ENCODE data around the gene ATP13A4.

DNA sequence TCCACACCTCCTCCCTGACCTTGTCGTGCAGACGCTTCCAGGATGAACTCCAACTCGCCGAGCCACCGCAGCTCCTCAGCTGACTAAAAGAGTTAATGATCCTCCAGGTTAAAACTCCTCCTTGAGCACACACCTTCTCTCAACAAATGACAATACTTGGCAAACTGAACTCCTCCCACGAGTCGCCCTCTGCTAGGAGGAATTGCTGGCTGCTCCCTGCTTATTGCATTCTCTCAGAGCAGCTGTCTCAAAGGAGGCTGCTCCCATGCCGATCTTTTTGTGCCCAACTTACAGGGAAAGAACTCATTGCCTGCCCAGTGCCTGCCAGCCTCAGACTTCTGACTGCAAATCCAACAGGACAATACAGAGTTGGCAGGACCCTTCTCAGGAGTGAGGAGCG is at the start of gene ATP13A4:
- TF ChIP-seq, protein P1, sequence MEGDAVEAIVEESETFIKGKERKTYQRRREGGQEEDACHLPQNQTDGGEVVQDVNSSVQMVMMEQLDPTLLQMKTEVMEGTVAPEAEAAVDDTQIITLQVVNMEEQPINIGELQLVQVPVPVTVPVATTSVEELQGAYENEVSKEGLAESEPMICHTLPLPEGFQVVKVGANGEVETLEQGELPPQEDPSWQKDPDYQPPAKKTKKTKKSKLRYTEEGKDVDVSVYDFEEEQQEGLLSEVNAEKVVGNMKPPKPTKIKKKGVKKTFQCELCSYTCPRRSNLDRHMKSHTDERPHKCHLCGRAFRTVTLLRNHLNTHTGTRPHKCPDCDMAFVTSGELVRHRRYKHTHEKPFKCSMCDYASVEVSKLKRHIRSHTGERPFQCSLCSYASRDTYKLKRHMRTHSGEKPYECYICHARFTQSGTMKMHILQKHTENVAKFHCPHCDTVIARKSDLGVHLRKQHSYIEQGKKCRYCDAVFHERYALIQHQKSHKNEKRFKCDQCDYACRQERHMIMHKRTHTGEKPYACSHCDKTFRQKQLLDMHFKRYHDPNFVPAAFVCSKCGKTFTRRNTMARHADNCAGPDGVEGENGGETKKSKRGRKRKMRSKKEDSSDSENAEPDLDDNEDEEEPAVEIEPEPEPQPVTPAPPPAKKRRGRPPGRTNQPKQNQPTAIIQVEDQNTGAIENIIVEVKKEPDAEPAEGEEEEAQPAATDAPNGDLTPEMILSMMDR (IDR thresholded peaks at IDR 0.05; ENCODE audit: low read depth, low read length), result no peak
- no peak for TF ChIP-seq EZH2phosphoT487 (IDR thresholded peaks at IDR 0.05; ENCODE audit: low read depth)

All from OCI-LY3 (cell line).